Measurements from ENCODE around the gene SS18L1.

Gene SS18L1

GRCh38 chr20:62191781-62192559 is 48.4 kb downstream of the SS18L1 start:
- DNase-seq (ENCODE audit: extremely low read depth in 1 of 2, low read depth in 1 of 2): no peak

GRCh38 chr20:62192635-62193034 is 49.1 kb downstream of the SS18L1 start:
- no peak for DNase-seq (ENCODE audit: extremely low read depth in 1 of 2, low read depth in 1 of 2)

- DNase-seq (ENCODE audit: extremely low read depth in 1 of 2, low read depth in 1 of 2): no peak
These were observed 49.8 kb downstream of the SS18L1 start for GRCh38 chr20:62193079-62194025.

GRCh38 chr20:62195075-62195405 is 51.5 kb downstream of the SS18L1 start:
- no peak for DNase-seq (ENCODE audit: extremely low read depth in 1 of 2, low read depth in 1 of 2)

- DNase-seq (ENCODE audit: extremely low read depth in 1 of 2, low read depth in 1 of 2): no peak
These were observed 52.2 kb downstream of the SS18L1 start for GRCh38 chr20:62195736-62196135.

GRCh38 chr20:62196286-62196685 is 52.7 kb downstream of the SS18L1 start:
- no peak for DNase-seq (ENCODE audit: extremely low read depth in 1 of 2, low read depth in 1 of 2)

GRCh38 chr20:62197311-62197710 is 53.7 kb downstream of the SS18L1 start:
- no peak for DNase-seq (ENCODE audit: extremely low read depth in 1 of 2, low read depth in 1 of 2)

- DNase-seq (ENCODE audit: extremely low read depth in 1 of 2, low read depth in 1 of 2): no peak
These were observed 54.2 kb downstream of the SS18L1 start for GRCh38 chr20:62197801-62198200.

GRCh38 chr20:62198496-62198895 is 54.9 kb downstream of the SS18L1 start:
- DNase-seq (ENCODE audit: extremely low read depth in 1 of 2, low read depth in 1 of 2): no peak

GRCh38 chr20:62198931-62199330 is 55.4 kb downstream of the SS18L1 start:
- DNase-seq (ENCODE audit: extremely low read depth in 1 of 2, low read depth in 1 of 2): no peak

GRCh38 chr20:62200491-62201172 is 57.1 kb downstream of the SS18L1 start:
- no peak for DNase-seq (ENCODE audit: extremely low read depth in 1 of 2, low read depth in 1 of 2)

GRCh38 chr20:62201173-62202082 is 57.9 kb downstream of the SS18L1 start:
- no peak for DNase-seq (ENCODE audit: extremely low read depth in 1 of 2, low read depth in 1 of 2)

GRCh38 chr20:62202083-62202395 is 58.5 kb downstream of the SS18L1 start:
- DNase-seq (ENCODE audit: extremely low read depth in 1 of 2, low read depth in 1 of 2): no peak

GRCh38 chr20:62202676-62203377 is 59.3 kb downstream of the SS18L1 start:
- DNase-seq (ENCODE audit: extremely low read depth in 1 of 2, low read depth in 1 of 2): no peak

GRCh38 chr20:62203378-62204030 is 59.9 kb downstream of the SS18L1 start:
- DNase-seq (ENCODE audit: extremely low read depth in 1 of 2, low read depth in 1 of 2): no peak

- DNase-seq (ENCODE audit: extremely low read depth in 1 of 2, low read depth in 1 of 2): no peak
These were observed 62.2 kb downstream of the SS18L1 start for GRCh38 chr20:62205618-62206387.

GRCh38 chr20:62206388-62206775 is 62.8 kb downstream of the SS18L1 start:
- DNase-seq (ENCODE audit: extremely low read depth in 1 of 2, low read depth in 1 of 2): no peak

GRCh38 chr20:62208061-62208794 is 64.7 kb downstream of the SS18L1 start:
- no peak for DNase-seq (ENCODE audit: extremely low read depth in 1 of 2, low read depth in 1 of 2)

Data from stimulated activated CD8-positive, alpha-beta memory T cell treated with anti-CD3 and anti-CD28 coated beads, Interleukin-7, amount 100 ng/mL, for 48 hours (primary cell).